NCI-H524 treated with DMSO at 0.1 percent for 48 hours (cell line): ENCODE measurements around the gene DDX20.
A peak's percentile ranks its signal among the peaks of the same experiment; 100 is the strongest.
"Not testable (repeated sequence)": the region's sequence is repeated elsewhere in the genome, so short reads cannot be mapped to it uniquely, and the experiment has no call there.

Experiments
- DNase-seq: peaks from one replicate; lab custom pipeline; 2025; lab: John Stamatoyannopoulos, UW

Gene DDX20

GRCh38 chr1:111789666-111790316, 34.1 kb downstream of the DDX20 start:
- DNase-seq: no peak

- no peak for DNase-seq
These were observed 36.1 kb downstream of the DDX20 start for GRCh38 chr1:111791776-111792175.

DNA sequence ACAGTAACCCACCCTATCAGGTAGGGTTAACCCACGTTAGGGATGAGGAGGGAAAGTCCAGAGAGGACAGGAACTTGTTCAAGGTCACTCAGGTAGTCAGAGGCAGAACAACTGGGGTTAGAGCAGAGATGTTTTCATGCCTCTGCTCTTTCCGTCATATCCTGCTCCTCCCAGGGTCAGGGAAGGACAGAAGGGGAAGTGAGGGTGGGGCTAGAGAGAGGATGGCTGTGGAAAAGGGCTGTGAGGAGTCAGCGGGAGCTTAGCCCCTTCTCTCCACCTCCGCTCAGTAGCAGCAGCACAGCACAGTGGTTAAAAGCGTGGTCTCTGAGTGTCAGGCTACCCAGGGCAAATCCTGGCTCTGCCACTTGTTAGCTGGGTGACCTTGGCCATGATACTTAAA, 36.5 kb downstream of the DDX20 start:
- DNase-seq: no peak

DNA sequence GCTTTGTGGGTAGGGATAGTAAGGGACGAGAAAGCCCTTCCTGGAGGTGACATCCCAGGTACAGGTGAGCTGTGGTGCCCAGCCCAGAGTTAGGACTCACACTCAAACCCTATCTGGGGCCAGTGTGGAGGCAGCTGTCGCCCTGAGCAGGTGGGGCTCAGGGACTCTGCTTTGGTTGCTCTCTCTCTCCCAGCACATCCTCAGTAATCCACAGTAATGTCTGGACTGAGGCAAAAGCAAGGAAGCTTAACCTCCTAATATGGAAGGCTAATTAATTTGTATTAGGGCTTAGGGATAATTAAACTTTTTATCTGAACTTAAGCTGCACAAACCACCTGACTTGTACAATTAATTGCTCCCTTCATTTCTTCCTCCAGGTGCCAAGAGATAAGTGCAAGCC, 38.2 kb downstream of the DDX20 start:
- peak; percentile 13 for DNase-seq

DNA sequence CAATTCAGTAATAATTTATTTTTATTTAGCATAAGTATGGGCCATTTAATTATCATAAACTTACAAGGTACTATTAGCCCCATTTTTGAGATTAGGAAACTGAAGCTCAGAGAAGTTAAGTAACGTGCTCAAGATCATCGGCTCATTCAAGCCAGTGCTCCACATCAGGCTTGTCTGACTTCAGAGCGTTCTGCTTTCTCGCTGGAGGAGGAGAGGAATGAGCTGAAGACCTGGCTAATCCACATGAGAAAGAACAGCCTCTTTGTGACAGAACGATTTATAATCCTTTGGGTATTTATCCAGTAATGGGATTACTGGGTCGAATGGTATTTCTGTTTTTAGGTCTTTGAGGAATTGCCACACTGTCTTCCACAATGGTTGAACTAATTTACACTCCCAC, 39.7 kb downstream of the DDX20 start:
- DNase-seq: no peak

- DNase-seq: no peak
These were observed 42.9 kb downstream of the DDX20 start for GRCh38 chr1:111798580-111798979.

DNA sequence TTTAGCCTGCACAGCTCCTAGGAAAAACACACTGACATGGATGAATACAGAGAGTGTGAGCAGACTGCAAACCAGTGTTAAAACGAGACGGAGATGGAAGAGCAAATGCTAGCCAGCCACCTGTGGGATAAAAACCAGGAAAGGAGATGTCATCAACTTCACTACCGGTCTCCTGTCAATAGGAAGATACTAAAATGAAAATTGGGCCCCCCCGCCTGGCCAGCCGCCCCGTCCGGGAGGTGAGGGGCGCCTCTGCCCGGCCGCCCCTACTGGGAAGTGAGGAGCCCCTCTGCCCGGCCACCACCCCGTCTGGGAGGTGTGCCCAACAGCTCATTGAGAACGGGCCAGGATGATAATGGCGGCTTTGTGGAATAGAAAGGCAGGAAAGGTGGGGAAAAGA, 44.0 kb downstream of the DDX20 start:
- not testable (repeated sequence) for DNase-seq

GRCh38 chr1:111801071-111801850, 45.6 kb downstream of the DDX20 start:
- DNase-seq: no peak

GRCh38 chr1:111802110-111802509, 46.4 kb downstream of the DDX20 start:
- DNase-seq: no peak

GRCh38 chr1:111802984-111803383, 47.3 kb downstream of the DDX20 start:
- no peak for DNase-seq

GRCh38 chr1:111803951-111804350, 48.2 kb downstream of the DDX20 start:
- no peak for DNase-seq

DNA sequence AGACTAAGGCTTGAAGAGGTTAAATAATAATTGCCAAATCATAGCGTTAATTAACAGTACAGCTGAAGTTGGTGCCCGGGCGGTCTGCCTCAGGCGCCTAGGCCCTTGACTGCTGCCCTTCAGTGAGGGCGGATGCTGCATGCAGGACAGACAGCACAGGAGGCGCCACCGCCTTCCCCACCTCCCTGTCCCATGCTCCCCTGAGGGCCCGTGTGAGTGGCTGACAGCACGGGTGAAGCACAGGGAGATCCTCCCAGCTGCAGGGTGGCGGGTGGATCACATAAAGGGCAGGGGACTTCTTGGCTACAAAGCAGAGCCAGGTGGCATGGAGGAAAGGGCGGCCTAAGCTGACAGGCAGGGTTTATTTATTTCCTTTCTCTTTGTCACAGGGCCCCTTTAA, 49.1 kb downstream of the DDX20 start:
- no peak for DNase-seq

DNA sequence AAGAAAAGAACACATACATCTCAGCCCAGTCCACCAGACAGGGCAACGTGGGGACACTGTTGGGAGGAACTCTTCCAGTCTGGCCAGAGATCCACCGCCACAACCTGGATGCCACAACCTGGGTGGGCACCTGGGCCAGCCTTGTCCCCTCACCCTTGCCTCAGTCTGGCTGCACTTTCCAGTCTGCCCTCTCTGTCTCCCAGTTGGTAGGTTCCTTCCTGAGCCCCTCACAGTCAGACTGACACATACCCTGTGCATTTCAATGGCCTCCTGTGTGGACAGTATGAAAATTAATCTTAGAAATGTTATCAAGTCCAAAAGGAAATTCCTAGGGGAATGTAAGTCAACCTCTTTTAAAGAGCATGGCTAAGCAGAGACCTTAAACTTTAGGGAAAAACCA, 49.5 kb downstream of the DDX20 start:
- no peak for DNase-seq

- DNase-seq: no peak
These were observed 56.2 kb downstream of the DDX20 start for GRCh38 chr1:111811891-111812290.

DNA sequence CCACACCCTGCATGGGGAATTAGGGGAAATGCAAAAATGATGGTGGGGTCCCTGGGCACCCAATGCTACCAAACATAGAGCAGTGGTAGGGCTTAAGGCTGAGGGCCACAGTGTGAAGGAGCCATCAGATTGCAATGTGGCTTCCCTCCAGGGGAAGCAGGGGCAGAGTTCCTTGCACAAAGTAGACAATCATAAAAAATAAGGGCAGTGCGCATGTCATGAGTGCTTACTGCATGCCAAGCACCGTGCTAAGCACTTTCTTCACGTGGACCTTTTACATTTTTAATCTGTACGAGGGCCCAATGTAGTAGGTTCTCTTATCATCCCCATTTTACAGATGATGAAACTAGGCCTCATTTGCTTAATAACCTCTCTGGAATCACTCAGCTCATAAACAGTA, 56.6 kb downstream of the DDX20 start:
- DNase-seq: no peak

- no peak for DNase-seq
These were observed 58.0 kb downstream of the DDX20 start for GRCh38 chr1:111813440-111814304.

GRCh38 chr1:111814305-111814628, 58.6 kb downstream of the DDX20 start:
- DNase-seq: no peak

DNA sequence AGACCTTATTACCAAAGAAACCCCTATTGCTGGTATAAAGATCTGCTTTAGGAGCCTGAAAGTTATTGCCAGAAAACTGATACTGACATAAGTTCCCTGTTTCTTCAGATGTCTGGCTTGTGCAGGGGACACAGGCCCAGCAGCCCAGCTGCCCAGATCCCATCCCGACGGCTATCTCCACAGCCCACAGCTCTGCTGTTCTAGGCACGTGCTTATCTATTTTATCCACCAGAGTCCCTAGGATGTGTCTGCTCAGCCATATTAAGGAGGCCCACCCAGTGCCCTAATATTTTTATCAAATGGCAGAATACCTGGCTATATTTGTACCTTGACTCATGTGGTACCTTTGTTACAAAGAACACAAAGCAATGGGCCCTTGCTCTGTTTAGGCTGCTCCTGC, 58.9 kb downstream of the DDX20 start:
- DNase-seq: no peak
